Right lobe of liver (tissue), 6 donors: ENCODE data around the gene SYNGR4. TPM values are rescaled to one million over a fixed set of nuclear protein-coding genes. Genes with fewer than 3 reads are reported as not detected.

Source experiments
- ATAC-seq, 4 donors: fragments of 200-7000 bp; cut with Tn5 transposase; one replicate each; pipeline ENCODE4 v1.9.1; 2020; ENCODE audit warnings: mild to moderate bottlenecking in 4 of 4, moderate library complexity in 4 of 4
- DNase-seq, 3 donors: peaks; one replicate each; pipeline ENCODE4 v3.0.0-alpha.2; 2020
- H3K27ac ChIP-seq, 3 donors: fragments of 200-600 bp; one replicate each; pipeline ENCODE4 v1.8.0; 2022
- H3K27me3 ChIP-seq, 2 donors: fragments of 200-600 bp; one replicate each; pipeline ENCODE4 v1.8.0; 2022
- H3K36me3 ChIP-seq, 4 donors: fragments of 200-600 bp; sonication (generic) in 1 of 4; one replicate each; pipeline versions ENCODE4 v1.5.1 to v1.8.0; 2017 to 2022; ENCODE audit warnings: control low read depth in 1 of 4
- H3K4me1 ChIP-seq, 4 donors: fragments of 200-600 bp; sonication (generic) in 1 of 4; one replicate each; pipeline versions ENCODE4 v1.5.1 to v1.8.0; 2017 to 2022; ENCODE audit warnings: control low read depth in 1 of 4
- H3K4me3 ChIP-seq, 3 donors: fragments of 200-600 bp; one replicate each; pipeline ENCODE4 v1.8.0; 2022
- H3K9me3 ChIP-seq, 4 donors: fragments of 200-600 bp; sonication (generic) in 1 of 4; one replicate each; pipeline versions ENCODE4 v1.5.1 to v1.8.0; 2017 to 2022; ENCODE audit warnings: control low read depth in 1 of 4
- POLR2A ChIP-seq: fragments of 450-650 bp; IDR thresholded peaks from one replicate; pipeline ENCODE4 v1.6.1; 2017; ENCODE audit warnings: antibody characterized with exemption, mild to moderate bottlenecking
- WGBS: methylation state at CpG from one replicate; pipeline ENCODE4 v1.1.6; 2018; ENCODE audit warnings: low coverage, low lambda C conversion rate; ENCODE audit not compliant: insufficient coverage; ENCODE audit errors: missing lambda C conversion rate; 5-methylcytosine and 5-hydroxymethylcytosine counted together
- intact Hi-C, 2 donors: fragments of 100-400 bp; cut with DNase I; formaldehyde crosslinking; loops; one replicate each; pipeline versions ENCODE4 v1.11.2 to v1.14.1; 2022
- total RNA-seq, 6 experiments: library from RNA; depleted of rRNA in 2 of 6; stranded (reverse); fragments of >200 nt in 2 of 6; fragmentation: NEBNext Ultra II Directional in 3 of 6; extraction: Animal tissue kit (Norgen Biotek cat#: 25700) in 3 of 6; gene quantifications; one replicate each; pipeline versions ENCODE4 v1.1.0 to v1.2.4, GENCODE V29; 2016 to 2023
- TF ChIP-seq, protein P1 (sequence below), 4 donors: fragments of 200-600 bp in 3 of 4; fragments of 450-650 bp in 1 of 4; IDR thresholded peaks; one replicate each; pipeline versions ENCODE4 v1.5.1 to v1.8.0; 2016 to 2022; ENCODE audit warnings: antibody characterized with exemption in 4 of 4, mild to moderate bottlenecking in 2 of 4
- donor health status: DM: no; HTN: yes; CAD: no.
- donor health status: DM: no; HTN: no; CAD: no.
- donor health status: DM: no; HTN: no; CAD: no.
- donor health status: DM: no; HTN: yes; CAD: no.
- donor health status: DM: no; HTN: yes; CAD: no.

Gene SYNGR4
- total RNA-seq, 6 experiments from 2014 or later, result 0.80 TPM; not detected in 5

DNA sequence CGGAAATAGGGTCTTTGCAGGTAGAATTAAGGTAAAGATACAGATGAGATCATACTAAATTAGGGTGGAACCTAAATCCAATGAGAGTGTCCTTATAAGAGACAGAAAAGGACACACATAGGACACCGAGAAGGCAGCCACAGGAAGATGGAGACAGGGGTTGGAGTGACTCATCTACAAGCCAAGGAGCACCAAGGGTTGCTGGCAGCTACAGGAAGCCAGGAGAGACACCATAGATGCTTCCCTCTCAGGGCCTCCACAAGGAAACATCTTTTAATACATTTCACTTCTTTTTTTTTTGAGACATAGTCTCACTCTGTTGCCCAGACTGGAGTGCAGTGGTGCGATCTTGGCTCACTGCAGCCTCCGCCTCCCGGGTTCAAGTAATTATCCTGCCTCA lies 10.5 kb upstream of the SYNGR4 start:
- no peaks in the 10 kb centered on the region for H3K27me3 ChIP-seq
- H3K9me3 ChIP-seq, result no peaks in the 10 kb centered on the region
- WGBS, result 65% methylated on average over 3 of the region's 5 CpGs
- no peaks in the 10 kb centered on the region for H3K36me3 ChIP-seq
- H3K4me1 ChIP-seq, result no peaks in the 10 kb centered on the region
- no peak for TF ChIP-seq POLR2A
- ATAC-seq (no peak), DNase-seq (no peak)
- H3K27ac ChIP-seq, result no peak overlapping the region
- intact Hi-C loops, result no loop called here
- no peak overlapping the region for H3K4me3 ChIP-seq

GRCh38 chr19:48354332-48354992 lies 9.7 kb upstream of the SYNGR4 start:
- WGBS, result 81% methylated on average over 14 of the region's 15 CpGs
- Histone ChIP-seq H3K36me3 (no peaks in the 10 kb centered on the region), H3K4me3 (no peak overlapping the region), H3K27me3 (no peaks in the 10 kb centered on the region), H3K9me3 (no peaks in the 10 kb centered on the region), H3K4me1 (no peaks in the 10 kb centered on the region), H3K27ac (no peak overlapping the region)
- DNase-seq, result no peak
- intact Hi-C loops, result no loop called here
- no peak for ATAC-seq
- TF ChIP-seq POLR2A, result no peak
- TF ChIP-seq, protein P1, sequence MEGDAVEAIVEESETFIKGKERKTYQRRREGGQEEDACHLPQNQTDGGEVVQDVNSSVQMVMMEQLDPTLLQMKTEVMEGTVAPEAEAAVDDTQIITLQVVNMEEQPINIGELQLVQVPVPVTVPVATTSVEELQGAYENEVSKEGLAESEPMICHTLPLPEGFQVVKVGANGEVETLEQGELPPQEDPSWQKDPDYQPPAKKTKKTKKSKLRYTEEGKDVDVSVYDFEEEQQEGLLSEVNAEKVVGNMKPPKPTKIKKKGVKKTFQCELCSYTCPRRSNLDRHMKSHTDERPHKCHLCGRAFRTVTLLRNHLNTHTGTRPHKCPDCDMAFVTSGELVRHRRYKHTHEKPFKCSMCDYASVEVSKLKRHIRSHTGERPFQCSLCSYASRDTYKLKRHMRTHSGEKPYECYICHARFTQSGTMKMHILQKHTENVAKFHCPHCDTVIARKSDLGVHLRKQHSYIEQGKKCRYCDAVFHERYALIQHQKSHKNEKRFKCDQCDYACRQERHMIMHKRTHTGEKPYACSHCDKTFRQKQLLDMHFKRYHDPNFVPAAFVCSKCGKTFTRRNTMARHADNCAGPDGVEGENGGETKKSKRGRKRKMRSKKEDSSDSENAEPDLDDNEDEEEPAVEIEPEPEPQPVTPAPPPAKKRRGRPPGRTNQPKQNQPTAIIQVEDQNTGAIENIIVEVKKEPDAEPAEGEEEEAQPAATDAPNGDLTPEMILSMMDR (IDR thresholded peaks at IDR 0.05), result no peak

GRCh38 chr19:48355365-48355954 lies 8.7 kb upstream of the SYNGR4 start:
- no peak overlapping the region for H3K27ac ChIP-seq
- no peaks in the 10 kb centered on the region for H3K9me3 ChIP-seq
- no peaks in the 10 kb centered on the region for H3K4me1 ChIP-seq
- 76% methylated on average over 4 of the region's 12 CpGs for WGBS
- DNase-seq (no peak), ATAC-seq (no peak)
- no peaks in the 10 kb centered on the region for H3K36me3 ChIP-seq
- H3K4me3 ChIP-seq, result no peak overlapping the region
- intact Hi-C loops, result no loop called here
- H3K27me3 ChIP-seq, result no peaks in the 10 kb centered on the region
- no peak for TF ChIP-seq POLR2A
- TF ChIP-seq, protein P1 (IDR thresholded peaks at IDR 0.05), result no peak

DNA sequence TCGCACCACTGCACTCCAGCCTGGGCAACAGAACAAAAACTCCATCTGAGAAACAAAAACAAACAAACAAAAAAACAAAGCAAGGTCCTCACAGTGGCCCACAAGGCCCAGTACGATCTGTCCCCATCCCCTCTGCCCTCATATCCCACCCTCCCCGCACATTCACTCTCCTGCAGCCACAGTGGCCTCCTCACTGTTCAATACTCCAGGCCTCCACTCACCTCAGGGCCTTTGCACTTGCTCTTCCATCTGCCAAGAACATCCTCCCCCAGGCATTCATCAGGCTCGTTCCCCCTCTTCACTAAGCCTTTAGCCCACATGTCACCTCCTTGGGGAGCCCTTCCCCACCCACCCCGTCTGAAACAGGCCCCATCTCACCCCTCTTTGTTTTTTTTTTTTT lies 5.0 kb upstream of the SYNGR4 start:
- no peaks in the 10 kb centered on the region for H3K36me3 ChIP-seq
- intact Hi-C loops, result no loop called here
- no peaks in the 10 kb centered on the region for H3K9me3 ChIP-seq
- no peaks in the 10 kb centered on the region for H3K4me1 ChIP-seq
- WGBS, result 90% methylated on average over 3 of the region's 5 CpGs
- ATAC-seq, result no peak
- no peak overlapping the region for H3K27ac ChIP-seq
- H3K27me3 ChIP-seq, result no peaks in the 10 kb centered on the region
- DNase-seq, result no peak
- no peak overlapping the region for H3K4me3 ChIP-seq
- TF ChIP-seq, protein P1 (IDR thresholded peaks at IDR 0.05), result no peak
- TF ChIP-seq POLR2A, result no peak

DNA sequence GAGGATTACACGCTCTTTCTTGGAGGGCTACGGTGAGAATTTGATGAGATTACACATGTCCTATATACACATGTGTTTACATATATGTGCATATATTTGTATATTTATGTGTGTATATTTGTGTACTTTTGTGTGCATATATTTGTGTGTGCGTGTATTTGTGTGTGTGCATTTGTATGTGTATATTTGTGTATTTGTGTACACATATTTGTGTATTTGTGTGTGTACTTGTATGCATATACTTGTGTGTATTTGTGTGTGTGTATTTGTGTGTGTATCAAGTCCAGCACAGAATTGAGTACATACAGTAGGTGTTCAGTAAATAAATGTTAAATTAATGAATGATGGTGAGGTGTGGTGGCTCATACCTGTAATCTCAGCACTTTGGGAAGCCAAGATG lies 2.3 kb upstream of the SYNGR4 start:
- no peak for TF ChIP-seq POLR2A
- TF ChIP-seq, protein P1 (IDR thresholded peaks at IDR 0.05), result no peak
- no peak overlapping the region for H3K27ac ChIP-seq
- no peaks in the 10 kb centered on the region for H3K9me3 ChIP-seq
- intact Hi-C loops, result no loop called here
- WGBS, result 96% methylated on average over 3 of the region's 3 CpGs
- H3K36me3 ChIP-seq, result no peaks in the 10 kb centered on the region
- H3K4me3 ChIP-seq, result no peak overlapping the region
- DNase-seq (no peak), ATAC-seq (no peak)
- peaks cover 0 to 3% (median 0%) of the 10 kb centered on the region in 4 donors for H3K4me1 ChIP-seq
- H3K27me3 ChIP-seq, result no peaks in the 10 kb centered on the region
